Measurements from ENCODE around the gene COL21A1.

The COL21A1 gene

DNA sequence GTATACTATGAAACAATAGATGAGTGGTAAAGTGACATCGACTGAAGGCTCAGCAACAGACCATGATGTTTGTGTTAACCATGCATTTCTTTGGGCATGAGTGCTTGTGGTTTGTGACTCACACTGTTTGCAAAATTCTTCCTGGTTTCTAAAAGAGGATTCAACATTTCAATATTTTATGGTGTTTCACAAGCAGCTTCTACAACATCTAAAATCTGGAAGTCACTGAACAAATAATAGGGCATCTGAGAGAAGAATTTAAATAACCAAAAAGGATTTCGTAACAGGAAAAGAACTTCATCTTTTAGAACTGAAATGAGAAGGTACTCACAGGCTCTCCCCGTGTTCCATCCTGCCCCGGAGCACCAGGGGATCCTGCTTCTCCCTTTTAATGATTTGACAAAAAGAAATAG is 146.2 kb downstream of the COL21A1 start:
- DNase-seq: no peak

- no peak for DNase-seq
Measured at GRCh38 chr6:56096946-56097621, 150.3 kb downstream of the COL21A1 start.

- DNase-seq: no peak
Measured at GRCh38 chr6:56096541-56096940, 150.8 kb downstream of the COL21A1 start.

DNA sequence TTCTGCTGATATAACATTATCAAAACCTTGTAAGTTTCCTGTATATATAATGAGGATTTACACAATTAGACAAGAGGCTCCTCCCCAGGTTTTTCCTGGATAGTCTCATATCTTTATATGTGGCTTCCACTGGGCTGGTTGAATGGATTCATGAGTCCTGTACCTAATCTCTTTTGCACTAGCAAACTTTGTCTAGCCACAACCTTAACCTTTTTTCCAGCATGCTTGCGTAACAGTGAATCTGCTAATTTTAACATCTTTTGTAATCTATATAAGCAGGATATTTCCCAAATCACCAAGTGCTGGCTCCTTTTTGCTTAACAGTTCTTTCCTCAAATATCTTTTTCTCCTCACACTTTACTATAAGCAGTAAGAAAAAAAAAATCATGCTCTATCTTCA is 153.6 kb downstream of the COL21A1 start:
- DNase-seq: no peak

DNA sequence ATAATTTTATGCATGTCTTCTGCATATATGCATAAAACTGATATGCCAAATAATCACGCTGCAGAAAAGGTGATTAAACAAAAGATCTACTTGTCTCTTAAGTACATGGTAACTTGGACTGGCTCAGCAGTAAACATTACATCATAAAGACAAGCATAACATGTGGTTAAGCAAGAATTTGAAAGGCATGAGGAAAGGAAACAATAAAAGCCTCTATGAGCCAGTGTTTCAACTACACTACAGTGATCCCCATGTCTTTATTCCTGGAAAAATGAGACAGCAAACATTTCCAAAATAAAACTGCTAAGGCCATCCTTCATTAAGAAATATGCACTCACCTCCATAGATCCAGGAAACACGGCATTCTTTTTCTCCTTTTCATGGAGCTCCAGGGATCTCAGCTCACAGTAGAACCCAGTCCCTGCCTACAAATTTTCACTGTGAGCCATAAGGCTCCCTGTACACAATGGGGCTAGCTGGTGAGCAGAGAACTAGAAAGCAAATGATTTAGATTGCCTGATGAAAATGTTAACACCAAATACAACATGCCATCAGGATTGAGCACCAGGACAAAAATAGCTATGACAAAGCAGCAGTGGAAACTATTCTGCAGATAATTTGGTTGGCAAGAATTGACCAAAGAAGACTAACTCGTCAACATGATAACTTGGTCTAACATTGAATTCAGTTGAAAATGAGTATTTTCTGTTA is 156.1 kb downstream of the COL21A1 start:
- no peak for DNase-seq

DNA sequence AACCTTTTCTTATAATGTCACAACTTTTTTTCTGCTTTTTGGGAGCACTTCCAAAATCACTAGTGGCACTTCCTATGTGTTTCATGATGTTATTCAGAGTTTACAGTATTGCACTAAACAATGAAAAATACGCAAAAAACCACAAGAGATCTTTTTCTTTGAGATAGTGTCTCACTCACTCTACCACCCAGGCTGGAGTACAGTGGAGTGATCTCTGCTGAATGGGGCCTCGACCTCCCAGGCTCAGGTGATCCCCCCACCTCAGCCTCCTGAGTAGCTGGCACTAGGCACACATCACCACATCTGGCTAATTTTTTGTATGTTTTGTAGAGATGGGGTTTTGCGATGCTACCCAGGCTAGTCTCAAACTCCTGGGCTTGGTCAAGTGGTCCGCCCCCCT is 158.7 kb downstream of the COL21A1 start:
- DNase-seq: no peak

DNA sequence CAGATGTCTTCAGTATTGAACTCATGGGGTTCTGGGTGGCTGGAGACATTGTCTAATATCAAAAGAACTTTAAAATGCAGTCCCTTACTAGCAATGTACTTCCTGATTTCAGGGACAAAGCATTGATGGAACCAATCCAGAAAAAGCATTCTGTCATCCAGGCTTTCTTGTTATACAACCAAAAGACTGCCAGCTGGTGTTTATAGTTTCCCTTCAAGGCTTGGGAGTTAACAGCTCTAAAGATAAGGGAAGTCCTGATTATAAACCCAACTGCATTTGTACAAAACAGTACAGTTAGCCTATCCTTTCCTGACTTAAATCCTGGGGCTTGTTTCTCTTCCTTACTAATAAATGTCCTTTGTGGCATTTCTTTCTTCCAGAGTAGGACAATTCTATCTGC is 160.0 kb downstream of the COL21A1 start:
- no peak for DNase-seq

- DNase-seq: no peak
Measured at GRCh38 chr6:56079751-56080540, 167.4 kb downstream of the COL21A1 start.

DNA sequence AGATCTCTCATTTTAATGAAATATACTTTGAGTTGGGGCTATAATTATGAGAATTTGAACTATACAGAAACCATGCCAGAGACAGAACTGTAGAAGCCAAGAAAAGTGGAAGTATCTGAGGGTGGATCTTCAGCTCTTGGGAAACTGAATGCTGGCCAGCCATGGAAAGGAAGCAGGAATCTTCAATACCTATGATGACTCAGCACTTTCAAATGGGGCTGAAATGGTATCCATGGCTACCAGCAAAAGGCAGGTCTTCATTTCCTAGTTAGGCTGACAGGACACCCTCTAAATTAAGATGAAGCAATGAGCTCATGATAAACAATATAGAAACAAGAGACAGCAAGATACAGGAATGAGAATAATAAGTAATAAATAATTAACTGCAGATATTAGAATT is 171.3 kb downstream of the COL21A1 start:
- DNase-seq: no peak

GRCh38 chr6:56073761-56074160 is 173.6 kb downstream of the COL21A1 start:
- no peak for DNase-seq

GRCh38 chr6:56073315-56073714 is 174.1 kb downstream of the COL21A1 start:
- no peak for DNase-seq

DNA sequence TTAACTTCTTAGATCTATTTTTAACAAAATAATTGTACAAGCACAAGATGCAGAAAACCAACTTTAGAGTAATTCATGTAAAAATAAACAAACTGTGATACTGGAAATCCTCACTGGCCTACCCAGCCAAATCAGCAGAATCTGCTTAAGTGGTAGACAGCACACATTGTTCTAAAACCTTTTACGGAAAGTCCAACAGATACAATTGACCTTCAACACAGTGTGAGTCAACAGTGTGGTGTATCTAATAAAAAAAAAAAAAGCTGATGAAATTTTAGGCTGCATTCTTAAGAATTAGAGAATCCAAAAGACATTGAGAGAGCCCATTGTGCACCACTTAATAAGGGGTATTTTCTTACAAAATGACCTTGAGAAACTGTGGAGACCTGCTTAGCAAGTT is 174.5 kb downstream of the COL21A1 start:
- no peak for DNase-seq

DNA sequence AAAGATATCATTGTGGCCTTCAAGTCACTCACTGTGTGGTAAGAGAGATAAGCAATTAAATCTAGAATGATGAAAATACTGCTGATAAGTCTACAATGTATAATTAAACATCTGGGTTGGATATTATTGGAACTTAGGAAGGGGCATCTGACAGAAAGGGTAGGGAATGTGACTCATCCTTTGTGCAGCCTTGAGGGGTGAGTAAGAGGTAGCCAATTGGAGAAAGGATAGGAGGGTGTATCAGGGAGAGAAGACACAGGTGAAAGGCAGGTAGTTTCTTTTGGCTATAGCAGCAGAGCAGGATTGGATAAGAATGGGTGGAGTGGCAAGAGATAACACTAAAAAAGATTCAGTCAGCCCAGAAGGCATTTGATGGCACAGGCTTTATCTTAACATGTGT is 182.0 kb downstream of the COL21A1 start:
- no peak for DNase-seq

GRCh38 chr6:56062836-56063235 is 184.5 kb downstream of the COL21A1 start:
- no peak for DNase-seq

GRCh38 chr6:56058636-56059035 is 188.7 kb downstream of the COL21A1 start:
- DNase-seq: no peak

GRCh38 chr6:56055081-56055704 is 192.2 kb downstream of the COL21A1 start:
- no peak for DNase-seq

GRCh38 chr6:56051202-56051598 is 196.2 kb downstream of the COL21A1 start:
- no peak for DNase-seq

DNA sequence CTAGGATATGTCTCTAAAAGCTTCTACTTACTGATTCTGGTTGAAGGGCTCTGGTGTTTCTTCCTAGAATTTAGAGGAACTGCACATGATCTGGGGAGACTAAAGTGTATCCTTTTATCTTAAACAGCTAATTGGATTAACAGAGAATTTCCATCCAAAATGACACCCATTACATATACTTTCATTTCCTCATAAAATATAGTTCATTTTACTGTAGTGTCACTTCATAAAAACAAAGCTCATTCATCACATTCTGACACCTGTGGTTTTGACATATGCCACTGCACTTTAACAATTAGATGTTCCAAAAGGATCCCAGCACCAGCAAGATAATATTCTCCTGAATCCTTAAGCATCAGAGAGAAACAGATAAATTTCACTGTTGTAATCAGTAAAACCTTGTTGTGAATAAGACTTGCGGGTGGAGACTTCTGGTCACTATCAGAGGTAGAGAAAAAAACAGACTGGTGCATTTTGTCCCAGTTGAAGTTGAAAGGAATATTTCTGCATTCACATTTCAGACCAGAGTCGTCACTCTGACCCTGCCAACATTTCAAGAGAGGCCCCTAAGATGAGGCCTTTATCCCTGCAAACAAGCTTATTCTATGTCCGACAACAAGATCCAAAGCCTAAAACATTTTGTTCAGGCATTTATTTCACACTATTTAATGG is 196.7 kb downstream of the COL21A1 start:
- no peak for DNase-seq

DNA sequence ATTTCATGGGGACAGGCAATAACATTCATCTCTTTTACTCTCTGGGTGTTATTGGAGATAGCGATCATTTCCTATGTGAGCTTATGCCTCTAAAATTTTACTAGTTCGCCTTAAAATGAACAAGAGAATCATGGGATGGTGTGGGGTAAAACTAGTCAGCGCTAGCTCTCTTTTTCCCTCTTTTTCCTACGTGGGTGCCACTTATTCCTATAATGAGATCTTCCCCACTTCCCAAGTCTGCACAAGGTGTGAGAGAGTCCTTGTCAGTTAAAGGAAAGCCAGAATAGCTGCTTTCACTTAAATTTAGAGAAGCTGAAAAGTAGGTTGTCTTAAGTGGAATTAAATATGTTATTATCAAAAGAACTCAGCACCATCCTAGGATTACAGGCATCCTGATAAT is 198.8 kb downstream of the COL21A1 start:
- no peak for DNase-seq

- DNase-seq: no peak
Measured at GRCh38 chr6:56047931-56048540, 199.3 kb downstream of the COL21A1 start.

- DNase-seq: no peak
Measured at GRCh38 chr6:56046576-56046975, 200.8 kb downstream of the COL21A1 start.

DNA sequence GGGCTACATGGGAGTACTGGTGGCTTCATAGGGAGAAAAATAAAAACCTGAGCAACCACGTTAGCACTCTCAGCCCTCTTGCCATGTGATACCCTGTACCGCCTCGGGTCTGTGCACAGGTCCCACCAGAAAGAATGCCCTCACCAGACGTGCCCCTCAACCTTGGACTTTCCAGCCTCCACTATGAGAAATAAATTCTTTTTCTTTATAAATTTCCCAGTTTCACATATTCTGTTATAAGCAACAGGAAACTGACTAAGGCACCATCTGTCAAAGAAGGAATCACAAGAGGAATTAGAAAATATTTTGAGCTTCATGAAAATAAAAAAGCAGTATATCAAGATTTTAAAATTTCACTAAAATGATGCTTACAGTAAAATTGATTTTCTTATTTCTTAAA is 203.6 kb downstream of the COL21A1 start:
- no peak for DNase-seq

Data from activated CD4-positive, alpha-beta T cell treated with anti-CD3 and anti-CD28 coated beads, Interleukin-2, amount 50 U/mL, for 4 hours (primary cell).